Liver (tissue), 9 donors: ENCODE data around the gene KAT7. TPM values are rescaled to one million over a fixed set of nuclear protein-coding genes. Genes with fewer than 3 reads are reported as not detected.

Source experiments
- DNase-seq: peaks from one replicate; pipeline ENCODE4 v3.0.0-alpha.2; 2017; ENCODE audit warnings: low spot score
- H3K27ac ChIP-seq, 2 donors: one replicate each; pipeline ENCODE4 v1.7.0; 2013; ENCODE audit warnings: inconsistent platforms in 2 of 2, low read length in 2 of 2, control low read depth in 1 of 2, low read depth in 1 of 2, mild to moderate bottlenecking in 1 of 2
- H3K27me3 ChIP-seq, 4 donors: one replicate each; pipeline versions ENCODE4 v1.6.1 to v1.7.0; 2013; ENCODE audit warnings: low read length in 3 of 4, inconsistent platforms in 1 of 4, mild to moderate bottlenecking in 1 of 4, moderate library complexity in 1 of 4; ENCODE audit not compliant: control insufficient read depth in 4 of 4, insufficient read depth in 4 of 4
- H3K36me3 ChIP-seq, 4 donors: one replicate each; pipeline versions ENCODE4 v1.6.1 to v1.7.0; 2013; ENCODE audit warnings: low read length in 3 of 4, mild to moderate bottlenecking in 3 of 4, low read depth in 1 of 4, moderate library complexity in 1 of 4; ENCODE audit not compliant: control insufficient read depth in 4 of 4, insufficient read depth in 3 of 4
- H3K4me1 ChIP-seq, 4 donors: one replicate each; pipeline versions ENCODE4 v1.6.1 to v1.7.0; 2013; ENCODE audit warnings: low read length in 3 of 4, mild to moderate bottlenecking in 3 of 4, moderate library complexity in 1 of 4; ENCODE audit not compliant: control insufficient read depth in 4 of 4, insufficient read depth in 4 of 4
- H3K4me3 ChIP-seq, 3 donors: one replicate each; pipeline versions ENCODE4 v1.6.1 to v1.7.0; 2013; ENCODE audit warnings: low read length in 3 of 3, control low read depth in 1 of 3, low read depth in 1 of 3, mild to moderate bottlenecking in 1 of 3
- H3K9ac ChIP-seq, 2 donors: one replicate each; pipeline ENCODE4 v1.7.0; 2013; ENCODE audit warnings: low read length in 2 of 2, mild to moderate bottlenecking in 2 of 2, moderate library complexity in 2 of 2, control low read depth in 1 of 2, low read depth in 1 of 2
- H3K9me3 ChIP-seq, 4 donors: one replicate each; pipeline versions ENCODE4 v1.6.1 to v1.7.0; 2013; ENCODE audit warnings: low read length in 3 of 4; ENCODE audit not compliant: control insufficient read depth in 4 of 4
- ATF3 ChIP-seq: IDR thresholded peaks from 2 replicates; pipeline ENCODE4 v1.6.1; 2016; ENCODE audit warnings: antibody characterized with exemption
- CTCF ChIP-seq: fragments of 150-350 bp; IDR thresholded peaks from 2 replicates; pipeline ENCODE4 v1.5.1; 2017; ENCODE audit warnings: improper control_type of control experiment, low read depth, low read length; ENCODE audit not compliant: missing input control
- EGR1 ChIP-seq, 2 donors: IDR thresholded peaks; 2 replicates each; pipeline ENCODE4 v1.6.1; 2016 to 2018; ENCODE audit warnings: antibody characterized with exemption in 2 of 2, low read depth in 2 of 2
- FOXA2 ChIP-seq: IDR thresholded peaks from 2 replicates; pipeline ENCODE4 v1.6.1; 2016; ENCODE audit warnings: antibody characterized with exemption
- GABPA ChIP-seq, 2 donors: IDR thresholded peaks in 1 of 2; conservative IDR thresholded peaks in 1 of 2; 2 replicates each; pipeline ENCODE4 v1.6.1; 2016; ENCODE audit warnings: antibody characterized with exemption in 2 of 2, mild to moderate bottlenecking in 1 of 2, moderate library complexity in 1 of 2
- MAX ChIP-seq: IDR thresholded peaks from 2 replicates; pipeline ENCODE4 v1.6.1; 2016; ENCODE audit warnings: antibody characterized with exemption
- NR2F2 ChIP-seq: IDR thresholded peaks from 2 replicates; pipeline ENCODE4 v1.6.1; 2016; ENCODE audit warnings: antibody characterized with exemption
- RAD21 ChIP-seq, 2 donors: IDR thresholded peaks; 2 replicates each; pipeline ENCODE4 v1.6.1; 2016; ENCODE audit warnings: antibody characterized with exemption in 2 of 2, mild to moderate bottlenecking in 2 of 2
- REST ChIP-seq: IDR thresholded peaks from 2 replicates; pipeline ENCODE4 v1.6.1; 2016; ENCODE audit warnings: antibody characterized with exemption, mild to moderate bottlenecking
- RXRA ChIP-seq, 2 donors: IDR thresholded peaks; 2 replicates each; pipeline ENCODE4 v1.6.1; 2017 to 2018; ENCODE audit warnings: antibody characterized with exemption in 2 of 2, mild to moderate bottlenecking in 1 of 2
- SP1 ChIP-seq: IDR thresholded peaks from 2 replicates; pipeline ENCODE4 v1.6.1; 2018; ENCODE audit warnings: antibody characterized with exemption, mild to moderate bottlenecking
- TAF1 ChIP-seq: conservative IDR thresholded peaks from 2 replicates; pipeline ENCODE4 v1.6.1; 2016; ENCODE audit warnings: antibody characterized with exemption, mild to moderate bottlenecking
- YY1 ChIP-seq: IDR thresholded peaks from 2 replicates; pipeline ENCODE4 v1.6.1; 2016; ENCODE audit warnings: antibody characterized with exemption, mild to moderate bottlenecking
- WGBS: extraction: QIAGEN DNeasy Blood & Tissue Kit; methylation state at CpG from one replicate; pipeline ENCODE4 v1.1.7; 2013; 5-methylcytosine and 5-hydroxymethylcytosine counted together
- polyA plus RNA-seq, 2 donors: library from polyadenylated mRNA; stranded (reverse) in 1 of 2; unstranded in 1 of 2; fragments of 200-250 nt in 1 of 2; fragments of >200 nt in 1 of 2; fragmentation: Nextera tagmentation in 1 of 2; extraction: Ambion mirVana in 1 of 2; gene quantifications; one replicate each; pipeline versions ENCODE4 v1.2.1 to v1.2.3, GENCODE V29; 2013 to 2015
- total RNA-seq, 2 donors: library from RNA; depleted of rRNA; stranded (reverse); fragments of >200 nt; gene quantifications; one replicate each; pipeline ENCODE4 v1.2.3, GENCODE V29; 2014
- donor health status: healthy.
- donor health status: healthy.
- donor health status: healthy.
- donor health status: healthy.
- donor health status: healthy.

The KAT7 gene
- total and polyA plus RNA-seq, 4 donors, result 6.1 to 24.2 (median 12.6) TPM

- DNase-seq, result peak; percentile 60
- Histone ChIP-seq H3K9ac (no peak overlapping the region), H3K27me3 (no peaks in the 10 kb centered on the region), H3K4me1 (peaks cover 0 to 9% (median 3%) of the 10 kb centered on the region in 4 donors), H3K9me3 (no peaks in the 10 kb centered on the region), H3K27ac (no peak overlapping the region), H3K36me3 (peaks cover 0 to 3% (median 0%) of the 10 kb centered on the region in 4 donors), H3K4me3 (no peak overlapping the region)
- 63% methylated on average over 5 of the region's 5 CpGs for whole genome bisulfite sequencing
- TF ChIP-seq EGR1 (IDR thresholded peaks at IDR 0.05; ENCODE audit: low read depth in 2 of 2) (no peak), RAD21 (IDR thresholded peaks at IDR 0.05) (no peak), NR2F2 (no peak), YY1 (no peak), GABPA (IDR thresholded peaks at IDR 0.05 in 1 of 2, conservative IDR thresholded peaks at IDR 0.05 in 1 of 2) (no peak), RXRA (IDR thresholded peaks at IDR 0.05) (no peak), REST (no peak), TAF1 (no peak), FOXA2 (no peak), ATF3 (no peak)
Observed at GRCh38 chr17:49839455-49839854, 51.0 kb downstream of the KAT7 start.

GRCh38 chr17:49841548-49841947 lies 53.1 kb downstream of the KAT7 start:
- H3K9me3 ChIP-seq, result no peaks in the 10 kb centered on the region
- no peak for TF ChIP-seq GABPA (IDR thresholded peaks at IDR 0.05 in 1 of 2, conservative IDR thresholded peaks at IDR 0.05 in 1 of 2)
- TF ChIP-seq CTCF, result no peak
- TF ChIP-seq ATF3, result no peak
- no peak for TF ChIP-seq RAD21 (IDR thresholded peaks at IDR 0.05)
- TF ChIP-seq MAX, result no peak
- no peak for TF ChIP-seq YY1
- TF ChIP-seq EGR1 (IDR thresholded peaks at IDR 0.05; ENCODE audit: low read depth in 2 of 2), result no peak
- no peak for TF ChIP-seq SP1
- WGBS, result 98% methylated on average over 3 of the region's 3 CpGs
- no peak overlapping the region for H3K9ac ChIP-seq
- no peaks in the 10 kb centered on the region for H3K27me3 ChIP-seq
- peaks cover 0 to 5% (median 0%) of the 10 kb centered on the region in 4 donors for H3K4me1 ChIP-seq
- DNase-seq, result no peak
- no peak overlapping the region for H3K4me3 ChIP-seq
- no peaks in the 10 kb centered on the region for H3K36me3 ChIP-seq
- H3K27ac ChIP-seq, result no peak overlapping the region
